NCI-H524 (cell line): Measurements from ENCODE around the gene VSTM1.
A peak's percentile ranks its signal among the peaks of the same experiment; 100 is the strongest.
"Not testable (repeated sequence)": the region's sequence is repeated elsewhere in the genome, so short reads cannot be mapped to it uniquely, and the experiment has no call there.

Experiments
- DNase-seq, 2 experiments: peaks; one replicate each; lab custom pipeline; 2025; lab: John Stamatoyannopoulos, UW

The VSTM1 gene, protein sequence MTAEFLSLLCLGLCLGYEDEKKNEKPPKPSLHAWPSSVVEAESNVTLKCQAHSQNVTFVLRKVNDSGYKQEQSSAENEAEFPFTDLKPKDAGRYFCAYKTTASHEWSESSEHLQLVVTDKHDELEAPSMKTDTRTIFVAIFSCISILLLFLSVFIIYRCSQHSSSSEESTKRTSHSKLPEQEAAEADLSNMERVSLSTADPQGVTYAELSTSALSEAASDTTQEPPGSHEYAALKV

GRCh38 chr19:54063350-54064116 is at the start of gene VSTM1:
TSS of gene VSTM1 (minus strand) at chr19:54063897. CDS start at chr19:54063777, 120 bp downstream.
- DNase-seq: no peak

- DNase-seq: no peak
Observed at GRCh38 chr19:54109651-54110050, 46.0 kb upstream of the VSTM1 start.

GRCh38 chr19:54108496-54108895 is 44.8 kb upstream of the VSTM1 start:
- no peak for DNase-seq

DNA sequence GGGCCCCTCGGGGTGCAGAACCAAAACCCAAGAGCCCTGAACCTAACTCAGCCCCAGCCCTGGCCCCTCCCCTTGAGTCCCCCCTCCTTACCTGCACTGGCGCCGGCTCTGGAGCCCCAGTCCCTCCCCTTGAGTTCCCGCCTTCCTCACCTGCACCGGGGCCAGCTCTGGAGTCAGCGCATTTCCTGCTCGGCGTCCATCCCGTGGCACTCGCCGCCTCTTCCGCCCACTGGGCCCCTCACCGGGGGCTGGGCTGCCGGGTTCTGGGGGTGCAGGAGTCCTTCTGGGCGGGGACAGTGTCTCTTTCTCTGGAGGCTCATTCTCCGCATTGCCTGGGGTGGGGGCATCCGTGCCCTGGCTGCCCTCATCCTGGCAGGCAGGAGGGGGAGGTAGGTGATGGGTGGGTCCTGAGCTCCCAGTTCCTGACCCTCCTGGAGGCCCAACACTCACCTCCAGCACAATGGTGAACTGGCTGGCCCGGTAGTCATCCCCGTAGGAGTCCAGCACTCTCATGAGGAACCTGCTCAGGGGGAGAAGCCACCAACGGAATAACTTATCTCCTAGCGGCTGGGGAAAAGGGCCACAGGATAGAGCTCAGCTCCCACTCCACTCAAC is 44.3 kb upstream of the VSTM1 start:
- DNase-seq: no peak

- no peak for DNase-seq
Observed at GRCh38 chr19:54106716-54107115, 43.0 kb upstream of the VSTM1 start.

GRCh38 chr19:54105796-54106195 is 42.1 kb upstream of the VSTM1 start:
- no peak for DNase-seq

DNA sequence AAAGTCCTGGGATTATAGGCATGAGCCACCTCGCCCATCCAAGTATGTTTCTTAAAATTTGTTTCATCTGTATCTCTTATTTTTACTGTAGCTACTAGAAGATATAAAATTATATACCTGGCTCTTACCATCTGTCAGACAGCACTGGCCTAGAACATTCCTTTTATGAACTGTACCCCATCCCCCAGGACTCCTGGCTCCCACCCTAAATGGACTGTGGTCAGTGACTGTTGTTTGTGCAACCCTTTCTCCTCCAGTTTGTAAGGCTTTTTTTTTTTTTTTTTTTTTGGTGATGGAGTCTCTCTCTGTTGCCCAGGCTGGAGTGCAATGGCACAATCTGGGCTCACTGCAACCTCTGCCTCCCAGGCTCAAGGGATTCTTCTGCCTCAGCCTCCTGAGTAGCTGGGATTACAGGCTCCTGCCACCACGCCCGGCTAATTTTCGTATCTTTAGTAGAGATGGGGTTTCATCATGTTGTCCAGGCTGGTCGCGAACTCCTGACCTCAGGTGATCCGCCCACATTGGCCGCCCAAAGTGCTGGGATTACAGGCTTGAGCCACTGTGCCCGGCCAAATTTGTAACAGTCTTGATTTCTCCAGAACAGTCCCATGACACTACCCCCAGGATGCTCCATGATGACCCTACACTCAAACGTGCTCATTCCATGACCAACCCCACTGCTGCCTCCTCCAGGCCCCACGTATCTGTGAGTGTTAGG is 41.5 kb upstream of the VSTM1 start:
- no peak for DNase-seq

GRCh38 chr19:54102421-54103169 is 38.9 kb upstream of the VSTM1 start, which contains the start of gene NDUFA3:
TSS of gene NDUFA3 (plus strand) at chr19:54102855. CDS start at chr19:54102879, 24 bp downstream.
- DNase-seq: peak; percentile 96 to 99

DNA sequence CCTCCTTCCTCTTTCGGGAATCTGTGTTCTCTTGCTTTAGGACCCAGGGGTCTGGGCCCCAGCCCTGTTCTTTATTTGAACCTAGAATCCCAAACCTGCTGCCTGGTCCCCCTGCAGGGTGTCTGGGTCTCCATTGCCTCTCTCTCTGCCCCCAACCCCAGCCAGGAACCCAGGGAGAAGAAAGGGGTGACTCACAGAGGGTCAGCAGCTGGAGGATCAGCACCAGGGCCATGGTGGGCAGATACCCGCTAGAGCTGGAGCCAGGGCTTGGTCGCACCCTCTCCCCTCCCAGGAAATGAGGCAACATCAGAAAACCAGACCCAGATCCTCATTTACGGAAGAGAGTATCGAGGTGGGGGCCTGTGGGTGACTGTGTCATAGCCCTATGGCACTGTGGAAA is 36.9 kb upstream of the VSTM1 start, which contains the start of gene OSCAR:
Gene OSCAR (minus strand): TSS at position 243 of the 400 bp plus-strand sequence. CDS start 11 bp downstream, at position 232.
- no peak for DNase-seq

DNA sequence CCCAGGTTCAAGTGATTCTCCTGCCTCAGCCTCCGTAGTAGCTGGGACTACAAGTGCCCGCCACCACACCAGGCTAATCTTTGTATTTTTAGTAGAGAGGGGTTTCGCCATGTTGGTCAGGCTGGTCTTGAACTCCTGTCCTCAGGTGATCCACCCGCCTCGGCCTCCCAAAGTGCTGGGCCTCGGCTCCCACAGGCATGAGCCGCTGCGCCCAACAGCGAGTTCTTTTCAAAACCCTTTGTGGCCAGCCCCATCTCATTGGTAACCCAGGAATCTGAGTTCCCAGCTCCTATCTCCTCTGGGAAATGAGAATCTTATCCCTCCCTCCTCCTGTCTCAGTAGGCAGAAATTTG is 36.2 kb upstream of the VSTM1 start:
- not testable (repeated sequence) for DNase-seq

DNA sequence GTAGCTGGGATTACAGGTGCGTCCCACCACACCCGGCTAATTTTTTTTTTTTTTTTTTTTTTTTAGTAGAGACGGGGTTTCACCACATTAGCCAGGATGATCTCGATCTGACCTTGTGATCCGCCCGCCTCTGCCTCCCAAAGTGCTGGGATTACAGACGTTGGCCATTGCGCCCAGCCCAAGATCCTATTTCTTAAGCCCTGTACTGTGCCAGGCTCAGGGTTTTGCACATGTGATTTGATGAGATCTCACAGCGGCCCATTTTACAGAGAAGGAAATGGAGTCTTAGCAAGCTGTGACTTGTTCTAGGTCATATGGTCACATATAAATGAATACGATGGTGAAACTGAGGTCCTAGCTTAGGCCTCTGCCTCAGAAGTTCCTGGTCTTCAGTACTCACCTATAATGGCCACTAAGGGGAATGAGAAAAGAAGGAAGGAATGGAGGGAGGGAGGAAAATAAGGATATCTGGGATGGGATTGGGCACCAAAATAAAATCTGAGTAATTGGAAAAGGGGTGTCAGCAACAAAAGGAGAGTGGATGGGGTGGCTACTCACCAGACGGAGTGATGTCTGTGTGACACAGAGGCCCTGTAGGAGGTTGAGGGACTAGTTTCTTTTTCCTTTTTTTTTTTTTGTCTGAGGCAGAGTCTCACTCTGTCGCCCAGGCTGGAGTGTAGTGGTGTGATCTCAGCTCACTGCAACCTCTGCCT is 35.6 kb upstream of the VSTM1 start:
- no peak for DNase-seq

GRCh38 chr19:54096617-54097106 is 33.0 kb upstream of the VSTM1 start:
- DNase-seq: peak in 1 of 2 experiments; percentile 20

- DNase-seq: peak in 1 of 2 experiments; percentile 45
Observed at GRCh38 chr19:54095859-54096616, 32.3 kb upstream of the VSTM1 start.

DNA sequence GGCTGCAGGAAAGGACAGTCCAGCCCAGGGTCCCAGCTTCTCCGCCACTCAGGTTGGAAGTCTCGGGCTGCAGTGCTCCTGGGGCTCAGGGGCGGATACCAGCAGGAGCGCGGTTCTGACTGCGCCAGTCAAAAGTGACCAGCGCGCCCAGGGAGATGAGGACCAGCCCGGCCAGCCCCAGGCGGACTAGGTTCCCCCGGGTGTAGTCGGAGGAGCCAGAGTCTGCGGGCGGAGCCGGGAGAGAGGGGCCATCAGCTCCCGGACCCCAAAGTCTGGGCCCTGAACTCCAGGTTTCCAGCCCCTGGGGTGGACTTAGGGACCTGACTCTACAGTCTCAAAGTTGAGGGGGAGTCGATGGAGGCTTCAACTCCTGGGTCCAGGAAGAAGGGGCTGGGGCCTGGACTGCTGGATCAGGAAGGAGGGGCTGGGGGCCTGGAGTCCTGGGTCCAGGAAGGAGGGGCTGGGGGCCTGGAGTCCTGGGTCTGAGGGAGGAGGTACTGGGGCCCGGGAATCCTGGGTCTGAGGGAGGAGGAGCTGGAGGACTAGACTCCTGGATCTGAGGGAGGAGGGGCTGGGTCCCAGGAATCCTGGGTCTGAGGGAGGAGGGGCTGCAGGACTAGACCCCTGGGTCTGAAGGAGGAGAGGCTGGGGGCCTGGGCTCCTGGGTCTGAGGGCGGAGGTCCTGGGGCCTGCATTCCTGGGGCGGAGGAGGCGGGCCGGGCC is 31.6 kb upstream of the VSTM1 start:
- no peak for DNase-seq

- no peak for DNase-seq
Observed at GRCh38 chr19:54094426-54095000, 30.8 kb upstream of the VSTM1 start.

DNA sequence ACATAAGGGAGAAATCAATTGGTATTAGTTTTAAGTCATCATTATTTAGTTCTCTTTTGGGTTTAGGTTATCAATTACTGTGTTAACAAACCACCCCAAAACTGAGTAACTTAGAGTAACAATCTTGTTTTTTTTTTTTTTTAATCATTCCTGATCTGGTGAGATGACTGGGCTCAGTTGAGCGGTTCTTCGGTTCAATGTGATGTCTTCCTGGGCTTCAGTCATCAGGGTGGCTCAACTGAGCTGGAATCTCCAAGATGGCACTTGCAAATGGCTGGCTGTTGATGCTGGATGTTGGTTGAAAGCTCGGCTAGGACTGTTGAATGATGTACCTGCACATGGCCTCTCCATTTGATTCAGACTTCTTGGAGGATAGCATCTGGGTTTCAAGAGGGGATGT is 20.7 kb upstream of the VSTM1 start:
- no peak for DNase-seq

DNA sequence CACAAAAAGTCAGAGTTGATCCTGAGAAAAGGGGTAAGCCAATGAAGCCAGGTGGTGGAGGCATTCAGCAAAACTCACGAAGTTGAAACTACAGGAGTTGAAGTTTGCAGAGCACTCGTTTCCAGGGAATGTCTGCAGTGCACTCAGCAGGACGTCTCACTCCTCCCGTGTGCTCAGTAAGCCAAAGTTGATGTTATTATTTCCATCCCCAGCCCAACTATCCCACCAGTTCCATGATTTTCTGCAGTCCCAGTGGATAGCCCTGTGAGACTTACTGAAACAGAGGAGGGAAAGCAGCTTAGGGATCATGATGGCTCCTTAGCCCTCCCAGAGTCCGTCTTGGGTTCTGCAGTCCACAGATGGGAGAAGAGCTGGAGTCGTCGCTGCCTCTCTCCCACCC is 17.3 kb upstream of the VSTM1 start, which contains the start of gene TARM1:
Gene TARM1 (minus strand): TSS at position 334 of the 400 bp plus-strand sequence. CDS start 25 bp downstream, at position 309.
- no peak for DNase-seq

GRCh38 chr19:54077334-54077733 is 13.6 kb upstream of the VSTM1 start:
- no peak for DNase-seq

DNA sequence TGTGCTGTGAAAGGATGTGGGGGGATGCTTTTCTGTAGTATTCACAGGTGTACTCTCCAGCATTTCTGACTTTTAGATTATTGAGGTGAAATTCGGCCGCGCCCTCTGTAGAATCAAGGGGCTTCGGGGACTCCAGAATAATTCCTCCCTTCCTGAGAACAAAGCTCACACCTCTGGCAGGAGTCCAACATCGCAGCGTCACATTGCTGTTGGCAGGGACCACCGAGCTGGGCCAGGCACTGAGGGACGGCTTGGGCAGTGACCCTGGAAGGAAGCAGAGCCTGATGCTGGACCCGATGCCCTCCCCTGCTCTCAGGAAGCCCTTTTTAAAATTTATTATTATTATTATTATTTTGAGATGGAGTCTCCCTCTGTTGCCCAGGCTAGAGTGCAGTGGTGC is 11.2 kb upstream of the VSTM1 start:
- no peak for DNase-seq
